Stimulated activated naive CD8-positive, alpha-beta T cell treated with anti-CD3 and anti-CD28 coated beads, Interleukin-15, amount 100 ng/mL, for 72 hours (primary cell): Measurements from ENCODE around the gene FBXL22.
"Not testable (repeated sequence)": the region's sequence is repeated elsewhere in the genome, so short reads cannot be mapped to it uniquely, and the experiment has no call there.

Source experiments
- ATAC-seq: fragments of 150-1000 bp; cut with Tn5 transposase; 2 replicates; pipeline ENCODE4 v1.10.0; 2021; ENCODE audit warnings: mild to moderate bottlenecking, moderate library complexity
- DNase-seq, 2 donors: peaks; one replicate each; pipeline ENCODE4 v3.0.0; 2021 to 2022
- H3K27ac Mint-ChIP-seq, 2 donors: one replicate each; pipeline ENCODE4 v1.8.0; 2022; ENCODE audit warnings: mild to moderate bottlenecking in 2 of 2, mixed read lengths in 2 of 2, moderate library complexity in 2 of 2
- H3K27me3 Mint-ChIP-seq: one replicate; pipeline ENCODE4 v1.8.0; 2022; ENCODE audit warnings: mixed read lengths
- H3K4me1 Mint-ChIP-seq: one replicate; pipeline ENCODE4 v1.8.0; 2022; ENCODE audit warnings: mild to moderate bottlenecking, mixed read lengths
- H3K4me3 Mint-ChIP-seq, 2 donors: one replicate each; pipeline ENCODE4 v1.8.0; 2022; ENCODE audit warnings: mild to moderate bottlenecking in 2 of 2, mixed read lengths in 2 of 2, moderate library complexity in 1 of 2
- H3K9me3 Mint-ChIP-seq, 2 donors: one replicate each; pipeline ENCODE4 v1.8.0; 2022; ENCODE audit warnings: mixed read lengths in 2 of 2

FBXL22 gene

GRCh38 chr15:63620760-63621159, 23.6 kb downstream of the FBXL22 start:
- H3K27ac Mint-ChIP-seq, DNase-seq, H3K4me3 Mint-ChIP-seq, ATAC-seq, H3K27me3 Mint-ChIP-seq, H3K9me3 Mint-ChIP-seq, H3K4me1 Mint-ChIP-seq: not testable (repeated sequence)

- no peak for ATAC-seq
- Mint-ChIP-seq H3K27me3 (no peaks in the 10 kb centered on the region), H3K9me3 (no peaks in the 10 kb centered on the region), H3K27ac (peak overlapping the region in 1 of 2 donors; percentile 79), H3K4me1 (peaks cover 19% of the 10 kb centered on the region), H3K4me3 (no peak overlapping the region)
- no peak for DNase-seq
Measured at GRCh38 chr15:63623232-63623969, 26.2 kb downstream of the FBXL22 start.

DNA sequence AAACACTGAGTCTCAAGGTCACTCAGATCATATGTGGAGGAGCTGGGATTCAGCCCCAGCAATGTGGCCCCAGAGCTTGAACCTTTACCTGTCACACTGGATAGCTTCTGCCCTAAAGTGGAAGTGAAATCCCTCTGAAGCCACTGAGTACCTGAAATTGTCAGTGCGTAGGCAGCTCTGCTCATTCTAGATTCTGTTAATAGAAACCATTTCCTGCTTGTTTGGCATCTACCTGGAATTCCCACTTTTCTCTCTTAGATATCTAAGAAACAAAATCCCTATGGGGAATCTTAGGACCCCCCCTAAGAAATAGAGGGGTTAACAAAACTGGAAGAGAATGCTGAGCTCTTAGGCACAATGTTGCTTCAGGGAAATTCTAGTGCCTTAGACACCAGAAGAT, 29.8 kb downstream of the FBXL22 start:
- peaks cover 19% of the 10 kb centered on the region for H3K4me1 Mint-ChIP-seq
- peak overlapping the region; percentile 63 to 64 for H3K27ac Mint-ChIP-seq
- H3K4me3 Mint-ChIP-seq: no peak overlapping the region
- no peaks in the 10 kb centered on the region for H3K9me3 Mint-ChIP-seq
- H3K27me3 Mint-ChIP-seq: no peaks in the 10 kb centered on the region
- ATAC-seq (no peak), DNase-seq (no peak)

DNA sequence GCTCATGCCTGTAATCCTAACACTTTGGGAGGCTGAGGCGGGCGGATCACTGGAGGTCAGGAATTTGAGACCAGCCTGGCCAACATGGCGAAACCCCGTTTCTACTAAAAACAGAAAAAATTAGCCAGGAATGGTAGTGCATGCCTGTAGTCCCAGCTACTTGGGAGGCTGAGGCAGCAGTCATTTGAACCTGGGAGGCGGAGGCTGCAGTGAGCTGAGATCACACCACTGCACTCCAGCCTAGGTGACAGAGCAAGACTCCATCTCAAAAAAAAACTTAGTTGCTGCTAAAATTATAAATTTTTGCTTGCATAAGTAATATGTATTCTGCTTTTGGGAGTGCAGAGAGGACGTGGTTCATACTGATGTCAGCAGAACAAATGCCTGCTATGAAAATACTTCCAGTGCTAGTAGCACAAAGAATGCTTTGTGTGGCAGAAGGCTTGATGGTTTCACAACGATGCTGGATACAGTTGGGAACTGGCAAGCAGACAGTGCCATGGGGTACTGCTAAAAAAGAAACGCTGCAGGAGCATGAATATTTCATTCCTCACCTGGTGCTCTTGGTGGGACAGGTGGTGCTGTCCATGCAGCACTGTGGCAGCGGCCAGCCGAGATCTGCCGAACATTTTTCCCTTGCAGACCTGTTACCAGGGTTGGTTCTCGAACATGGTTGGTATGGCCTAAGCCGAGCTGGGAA, 31.1 kb downstream of the FBXL22 start:
- DNase-seq (no peak), ATAC-seq (no peak)
- no peaks in the 10 kb centered on the region for H3K27me3 Mint-ChIP-seq
- peaks cover 19% of the 10 kb centered on the region for H3K4me1 Mint-ChIP-seq
- H3K4me3 Mint-ChIP-seq: no peak overlapping the region
- no peaks in the 10 kb centered on the region for H3K9me3 Mint-ChIP-seq
- H3K27ac Mint-ChIP-seq: peak overlapping the region in 1 of 2 donors; percentile 54

DNA sequence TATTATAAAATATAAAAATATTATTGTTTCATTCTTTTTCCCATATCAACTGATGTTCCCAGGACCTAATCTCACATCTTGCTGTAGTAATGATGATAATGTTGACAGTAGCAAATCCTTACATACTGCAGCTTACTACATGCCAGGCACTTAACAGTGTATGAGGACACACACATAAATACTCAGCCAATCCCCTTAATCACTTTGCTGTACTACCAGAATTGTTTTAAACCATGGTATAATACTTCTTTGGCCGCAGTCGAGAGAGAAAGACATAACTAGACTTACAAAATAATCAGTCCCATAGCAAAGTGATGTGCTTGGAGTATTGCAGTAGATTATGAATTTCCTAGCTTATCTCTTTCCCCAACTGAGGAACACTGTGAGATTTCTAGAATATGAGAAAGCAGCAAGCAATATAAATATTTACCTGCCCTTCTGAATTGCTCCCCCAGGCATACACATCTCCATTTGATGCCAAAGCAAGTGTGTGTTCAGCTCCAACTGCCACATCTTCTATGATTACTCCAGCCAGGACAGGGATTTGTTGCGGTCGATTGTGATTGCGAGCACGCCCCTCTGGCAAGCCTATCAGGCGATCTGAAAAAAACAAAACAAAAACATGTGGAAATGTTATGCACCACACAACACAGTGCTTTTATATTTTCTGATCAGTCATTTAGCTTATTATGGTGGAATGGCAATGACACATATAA, 33.0 kb downstream of the FBXL22 start:
- no peak overlapping the region for H3K4me3 Mint-ChIP-seq
- H3K27ac Mint-ChIP-seq: no peak overlapping the region

GRCh38 chr15:63633312-63633711, 36.1 kb downstream of the FBXL22 start:
- Mint-ChIP-seq H3K9me3 (no peaks in the 10 kb centered on the region), H3K27ac (no peak overlapping the region), H3K4me1 (peaks cover 15% of the 10 kb centered on the region), H3K27me3 (no peaks in the 10 kb centered on the region), H3K4me3 (no peak overlapping the region)
- ATAC-seq (no peak), DNase-seq (no peak)

More for the DNA sequence above, 33.0 kb downstream of the FBXL22 start:
- ATAC-seq (no peak), DNase-seq (no peak)
- H3K9me3 Mint-ChIP-seq: no peaks in the 10 kb centered on the region
- H3K4me1 Mint-ChIP-seq: peaks cover 19% of the 10 kb centered on the region
- no peaks in the 10 kb centered on the region for H3K27me3 Mint-ChIP-seq

DNA sequence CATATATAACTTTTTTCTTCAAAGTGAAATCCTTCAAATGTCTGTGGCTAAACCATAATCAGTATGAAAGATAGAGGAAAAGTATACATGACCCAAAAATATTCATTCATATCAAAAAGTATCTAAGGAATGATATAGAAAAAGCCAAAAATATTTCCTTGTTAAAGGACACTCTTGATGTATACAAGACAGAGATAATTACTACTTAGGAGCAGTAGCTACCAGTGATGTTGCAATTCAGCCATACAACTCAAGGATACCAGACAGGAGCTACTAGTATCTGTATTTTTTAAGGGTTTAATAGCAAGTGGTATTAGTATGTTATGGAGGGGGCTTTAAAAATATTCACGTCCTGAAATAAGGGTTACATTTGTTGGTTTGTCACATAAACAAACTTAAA, 37.0 kb downstream of the FBXL22 start:
- ATAC-seq: no peak
- no peaks in the 10 kb centered on the region for H3K27me3 Mint-ChIP-seq

GRCh38 chr15:63636518-63637061, 39.4 kb downstream of the FBXL22 start:
- Mint-ChIP-seq H3K27me3 (no peaks in the 10 kb centered on the region), H3K4me3 (no peak overlapping the region), H3K27ac (no peak overlapping the region), H3K9me3 (no peaks in the 10 kb centered on the region), H3K4me1 (peaks cover 23% of the 10 kb centered on the region)
- ATAC-seq (no peak), DNase-seq (no peak)

More for the DNA sequence above, 37.0 kb downstream of the FBXL22 start:
- DNase-seq: no peak
- H3K4me1 Mint-ChIP-seq: peaks cover 23% of the 10 kb centered on the region
- no peak overlapping the region for H3K27ac Mint-ChIP-seq
- H3K4me3 Mint-ChIP-seq: no peak overlapping the region
- no peaks in the 10 kb centered on the region for H3K9me3 Mint-ChIP-seq

- Mint-ChIP-seq H3K4me3 (no peak overlapping the region), H3K27me3 (no peaks in the 10 kb centered on the region), H3K4me1 (peaks cover 23% of the 10 kb centered on the region), H3K9me3 (no peaks in the 10 kb centered on the region), H3K27ac (no peak overlapping the region)
- ATAC-seq: peak; percentile 86
- no peak for DNase-seq
Measured at GRCh38 chr15:63638839-63639238, 41.7 kb downstream of the FBXL22 start.

GRCh38 chr15:63640146-63640545, 43.0 kb downstream of the FBXL22 start:
- Mint-ChIP-seq H3K27me3 (no peaks in the 10 kb centered on the region), H3K27ac (no peak overlapping the region), H3K4me1 (peaks cover 23% of the 10 kb centered on the region)

More at GRCh38 chr15:63640146-63640545, 43.0 kb downstream of the FBXL22 start:
- DNase-seq (no peak), ATAC-seq (no peak)
- Mint-ChIP-seq H3K4me3 (no peak overlapping the region), H3K9me3 (no peaks in the 10 kb centered on the region)
